Dermis microvascular lymphatic vessel endothelial cell (primary cell): Measurements from ENCODE around the gene SLC39A11. TPM values are rescaled to one million over a fixed set of nuclear protein-coding genes. Genes with fewer than 3 reads are reported as not detected.

ENCODE experiments used
- DNase-seq, 2 donors: peaks; one replicate each; pipeline versions ENCODE4 v3.0.0 to v3.0.0-alpha.2; 2010; ENCODE audit warnings: low read depth in 2 of 2
- total RNA-seq: library from RNA; depleted of rRNA; stranded (reverse); fragments of >200 nt; gene quantifications from 2 replicates; pipeline ENCODE4 v1.2.1, GENCODE V29; 2014

The SLC39A11 gene
- total RNA-seq, 1 donor from 2014 or later: 7.2 TPM

DNA sequence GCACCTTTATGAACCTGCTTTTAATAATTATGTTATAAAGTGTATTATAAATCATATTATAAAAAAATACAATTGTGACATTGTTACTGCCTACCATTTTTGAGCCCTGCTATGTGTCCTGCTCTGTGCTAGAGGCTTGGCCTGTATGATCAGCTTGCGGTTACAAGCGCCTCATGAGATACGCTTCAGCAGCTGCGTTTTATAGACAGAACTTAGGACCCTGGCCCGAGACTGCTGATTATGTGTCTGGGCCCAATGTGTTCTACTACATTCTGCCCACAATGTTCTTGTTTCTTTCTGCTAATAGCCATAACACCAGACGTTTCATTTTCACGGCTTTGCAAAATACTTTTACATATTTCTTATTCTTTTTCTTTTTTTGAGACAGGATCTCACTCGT lies 395.8 kb downstream of the SLC39A11 start:
- DNase-seq: no peak

- DNase-seq: no peak
These were observed 396.3 kb downstream of the SLC39A11 start for GRCh38 chr17:72696156-72696555.

- DNase-seq: no peak
These were observed 398.5 kb downstream of the SLC39A11 start for GRCh38 chr17:72693956-72694355.

GRCh38 chr17:72693151-72693878 lies 399.2 kb downstream of the SLC39A11 start:
- DNase-seq: no peak

GRCh38 chr17:72692676-72693075 lies 399.8 kb downstream of the SLC39A11 start:
- DNase-seq: no peak

DNA sequence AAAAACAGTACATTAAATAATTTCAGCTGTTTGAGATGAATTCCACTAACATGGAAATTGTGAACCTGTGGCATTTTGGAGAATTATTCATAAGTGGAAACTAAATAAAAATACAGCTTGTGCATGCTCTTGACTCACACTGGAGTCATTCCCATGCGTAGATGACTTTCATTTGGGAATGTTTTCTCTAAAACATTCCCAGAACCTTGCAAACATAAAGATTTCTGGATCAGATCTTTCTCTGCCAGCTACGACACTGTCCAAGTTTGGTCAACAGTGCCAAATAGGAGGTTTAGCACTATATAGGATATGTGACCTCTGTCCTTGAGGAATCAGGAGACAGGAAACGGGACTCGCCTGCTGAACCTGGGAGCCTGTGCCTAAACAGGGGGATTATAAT lies 400.9 kb downstream of the SLC39A11 start:
- DNase-seq: no peak

DNA sequence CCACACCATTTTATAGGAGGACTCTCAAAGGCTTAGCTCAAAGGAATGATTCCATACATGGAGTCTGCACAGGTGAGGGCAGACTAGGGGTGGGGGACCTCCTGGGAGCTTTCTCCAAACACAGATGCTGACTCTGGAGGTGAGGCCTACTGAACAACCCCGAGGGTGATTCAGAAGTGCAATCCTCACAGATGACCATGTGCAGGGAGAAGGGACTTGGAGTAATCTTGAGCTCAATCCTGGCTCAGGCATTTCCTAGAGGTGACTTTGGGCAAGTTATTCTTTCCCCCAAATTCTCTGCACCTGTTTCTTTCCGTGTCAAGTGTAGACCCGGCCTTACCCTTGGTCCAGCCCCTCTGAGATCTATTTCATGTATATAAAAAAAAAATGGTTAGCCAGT lies 401.5 kb downstream of the SLC39A11 start:
- DNase-seq: no peak

GRCh38 chr17:72687886-72688285 lies 404.6 kb downstream of the SLC39A11 start:
- no peak for DNase-seq

DNA sequence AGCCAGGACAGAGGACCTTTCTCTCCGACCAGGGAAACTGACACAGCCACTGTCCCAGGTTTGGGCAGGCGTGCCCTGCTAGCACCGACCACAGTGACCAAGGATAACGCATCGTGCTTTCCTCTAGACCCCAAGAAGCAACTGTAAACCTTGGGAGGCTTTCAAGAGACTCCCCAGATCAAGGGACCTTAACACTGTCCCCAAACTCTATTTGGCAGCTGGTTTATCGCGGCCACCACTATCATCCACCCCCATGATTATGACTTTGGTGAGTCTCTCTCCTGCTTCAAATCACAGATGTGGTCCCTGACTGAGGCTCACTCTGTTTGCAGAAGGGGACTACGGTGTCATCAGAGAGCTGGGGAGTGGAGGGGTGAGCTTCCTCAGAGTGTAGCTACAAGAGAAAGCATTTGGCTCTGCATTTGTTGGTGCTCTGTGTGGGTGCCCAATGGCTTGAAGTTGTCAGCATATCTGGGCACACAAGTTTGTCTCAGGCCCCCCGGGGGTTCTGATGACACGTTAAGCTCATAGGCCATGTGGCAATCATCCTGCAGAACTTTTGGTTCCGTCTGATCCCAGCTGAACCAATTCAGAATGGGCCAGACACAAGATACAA lies 408.0 kb downstream of the SLC39A11 start:
- no peak for DNase-seq

- no peak for DNase-seq
These were observed 408.7 kb downstream of the SLC39A11 start for GRCh38 chr17:72683506-72684404.

DNA sequence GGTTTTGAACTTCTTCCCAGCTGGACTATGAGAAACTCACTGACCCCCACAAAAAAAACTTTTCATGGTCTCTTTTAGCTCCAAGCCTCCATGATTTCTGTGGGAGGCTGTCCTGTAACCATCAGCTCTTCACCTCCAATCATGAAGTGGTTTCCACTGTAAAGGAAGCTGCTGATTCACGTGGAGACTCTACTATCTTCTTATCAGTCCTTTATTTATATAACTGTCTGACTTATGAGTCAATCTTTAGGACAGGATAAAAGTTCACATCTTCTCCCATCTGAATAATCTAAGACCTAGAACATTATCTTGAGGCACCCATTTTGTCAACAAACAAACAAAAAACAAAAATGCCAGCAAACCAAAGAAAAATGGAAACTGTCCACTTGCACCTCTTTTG lies 409.9 kb downstream of the SLC39A11 start:
- no peak for DNase-seq

- no peak for DNase-seq
These were observed 410.6 kb downstream of the SLC39A11 start for GRCh38 chr17:72681844-72682243.

- DNase-seq: no peak
These were observed 414.6 kb downstream of the SLC39A11 start for GRCh38 chr17:72677714-72678390.

DNA sequence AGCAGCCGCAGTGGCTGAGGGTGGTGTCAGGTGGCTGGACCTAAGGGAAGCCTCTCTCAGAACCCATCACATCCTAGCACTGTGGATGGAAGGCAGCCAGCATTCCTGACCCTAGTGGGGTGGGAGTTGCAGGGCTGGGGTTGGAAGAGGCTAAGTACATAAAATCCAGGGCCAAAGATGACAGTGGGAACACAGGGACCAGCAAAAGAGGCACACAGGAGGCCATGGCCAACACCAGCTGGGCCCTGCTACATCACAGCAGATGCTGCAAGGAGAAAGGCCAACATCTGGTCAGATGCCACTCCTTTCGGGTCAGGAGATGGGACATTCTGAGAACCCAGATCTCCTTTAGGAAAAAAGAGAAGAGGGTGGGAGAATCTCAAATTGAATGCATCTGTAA lies 415.4 kb downstream of the SLC39A11 start:
- no peak for DNase-seq

- no peak for DNase-seq
These were observed 419.8 kb downstream of the SLC39A11 start for GRCh38 chr17:72672729-72673128.

- DNase-seq: no peak
These were observed 421.5 kb downstream of the SLC39A11 start for GRCh38 chr17:72671016-72671415.

DNA sequence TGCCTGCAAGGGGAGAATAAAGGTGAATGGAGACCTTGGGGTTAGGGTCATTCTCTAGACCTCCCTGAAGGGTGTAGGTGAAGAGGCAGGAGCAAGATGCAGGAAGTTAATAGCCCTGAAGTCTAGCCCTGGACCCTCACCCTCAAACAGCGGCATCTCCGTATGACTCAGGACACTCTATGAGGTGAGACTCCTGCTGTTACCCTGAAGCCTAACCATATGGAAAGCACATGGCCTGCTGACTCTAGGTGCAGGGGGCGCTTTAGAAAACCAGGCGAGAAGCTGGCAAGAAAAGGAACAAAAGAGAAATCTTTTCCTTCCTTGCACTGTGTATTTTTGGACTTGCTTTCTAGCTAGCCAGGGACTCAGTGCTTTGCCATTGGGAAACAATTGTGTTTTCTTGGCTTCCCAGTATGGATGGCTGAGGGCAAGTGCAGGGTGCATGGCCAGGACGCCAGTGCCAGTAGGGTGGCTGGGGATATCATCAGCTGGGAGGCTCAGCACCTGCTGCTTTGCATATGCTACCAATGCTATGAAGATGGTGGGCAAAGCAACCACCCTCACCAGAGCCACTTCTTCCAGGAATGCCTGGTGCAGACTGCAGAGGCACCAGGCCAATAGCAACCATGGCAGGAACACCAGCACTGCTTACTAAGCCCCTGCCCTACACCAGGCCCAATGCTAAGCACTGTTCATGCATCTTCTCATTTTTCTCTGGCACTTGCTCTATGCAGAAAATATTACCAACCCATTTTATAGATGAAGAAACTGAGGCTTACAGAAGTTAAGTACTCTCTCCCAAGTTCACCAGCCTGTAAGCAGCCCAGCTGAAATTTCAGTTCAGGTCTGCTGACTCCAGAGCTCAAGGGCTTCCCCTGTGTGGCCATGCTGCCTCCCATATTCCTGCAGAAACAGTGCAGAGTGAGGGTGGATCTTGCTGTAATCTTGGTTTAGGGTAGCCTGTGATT lies 425.1 kb downstream of the SLC39A11 start:
- DNase-seq: no peak

DNA sequence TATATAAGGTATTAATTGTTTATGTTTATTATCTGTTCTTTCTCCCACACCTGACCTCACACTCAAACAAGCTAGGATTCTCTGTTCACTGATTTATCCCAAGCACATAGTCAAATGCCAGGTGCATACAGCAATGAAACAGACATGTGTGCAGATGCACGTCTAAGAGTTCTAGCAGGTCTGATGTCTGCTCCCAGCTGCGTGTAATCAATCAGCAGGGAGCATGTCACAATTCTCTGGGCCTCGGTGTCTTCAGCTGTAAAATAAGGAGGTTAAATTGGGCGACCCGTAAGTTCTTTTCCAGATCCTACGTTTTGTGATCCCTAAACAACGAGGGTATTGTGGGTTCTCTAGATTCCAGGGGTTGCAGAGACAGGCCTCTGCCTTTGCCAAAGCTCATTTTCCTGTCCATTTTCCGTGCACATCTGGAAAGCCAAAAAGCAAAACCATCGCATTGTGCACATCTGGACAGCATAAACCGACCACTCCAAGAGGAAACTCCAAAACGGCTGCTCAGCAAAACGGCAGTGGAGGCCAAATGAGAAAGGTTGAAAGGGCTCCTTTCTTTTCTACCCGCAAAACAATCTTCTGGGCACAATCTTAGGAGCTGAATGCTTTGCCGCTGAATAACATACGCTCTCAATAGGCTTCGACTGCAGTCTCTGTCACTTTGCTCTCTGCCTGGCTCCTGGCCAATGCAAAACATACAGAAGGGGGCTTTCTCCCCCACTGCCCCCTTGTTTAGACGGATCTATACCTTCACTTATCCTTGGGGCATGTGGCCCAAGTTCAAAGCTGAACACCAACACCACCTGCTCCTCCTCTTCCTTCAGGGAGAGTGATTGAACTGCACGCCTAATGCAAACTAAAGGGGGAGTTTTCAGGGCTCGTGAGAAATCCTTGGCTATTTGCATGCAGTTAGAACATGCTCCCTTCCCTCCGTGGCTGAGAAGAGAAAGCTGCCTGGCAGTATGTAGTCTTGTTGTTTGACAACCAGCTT lies 426.3 kb downstream of the SLC39A11 start:
- no peak for DNase-seq

DNA sequence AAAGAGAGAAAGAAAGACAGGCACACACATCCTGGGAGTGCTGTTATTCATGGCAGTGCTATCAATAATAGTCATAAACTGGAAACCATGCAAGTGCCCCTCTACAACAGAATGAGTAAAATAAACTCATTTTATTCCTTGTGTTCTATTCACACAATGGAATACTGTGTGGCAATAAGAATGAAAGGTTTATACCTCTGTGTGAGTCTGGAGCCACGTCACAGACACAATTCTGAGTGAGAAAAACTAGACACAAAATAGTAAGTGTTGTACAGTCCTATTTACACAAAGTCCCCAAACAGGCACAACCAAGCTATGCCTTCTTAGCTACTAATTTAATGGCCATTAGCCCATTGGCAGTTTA lies 429.7 kb downstream of the SLC39A11 start:
- DNase-seq: no peak
